Forelimb muscle (tissue), 1 donor: Measurements from ENCODE around the gene CFAP100. TPM values are rescaled to one million over a fixed set of nuclear protein-coding genes. Genes with fewer than 3 reads are reported as not detected.
A peak's percentile ranks its signal among the peaks of the same experiment; 100 is the strongest.

Experiments used
- DNase-seq: peaks from one replicate; pipeline ENCODE4 v3.0.0-alpha.2; 2013; ENCODE audit warnings: low read depth
- polyA plus RNA-seq: library from polyadenylated mRNA; unstranded; fragments of 120-200 nt; gene quantifications from one replicate; pipeline ENCODE4 v1.2.1, GENCODE V29; 2013; ENCODE audit not compliant: insufficient read length

The CFAP100 gene
- polyA plus RNA-seq, 1 donor: 0.94 TPM

DNA sequence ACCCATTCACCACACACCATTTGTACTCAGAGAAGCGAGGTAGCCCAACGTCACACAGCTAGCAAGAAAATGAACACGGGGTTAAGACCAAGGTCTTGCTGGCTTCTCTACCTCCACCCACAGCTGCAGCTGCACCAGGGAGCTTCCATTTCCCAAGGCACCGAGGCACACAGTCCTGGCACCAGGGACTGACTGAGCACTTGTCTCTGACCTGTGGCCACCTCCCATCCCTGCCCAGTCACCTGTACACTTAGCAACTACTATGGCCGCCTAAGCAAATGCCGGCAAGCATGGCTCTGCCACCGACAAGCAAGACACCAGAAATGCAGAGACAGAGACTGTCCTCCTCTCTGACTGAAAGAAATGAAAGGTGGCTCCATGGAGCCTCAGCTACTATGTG is 65.7 kb downstream of the CFAP100 start:
- no peak for DNase-seq

DNA sequence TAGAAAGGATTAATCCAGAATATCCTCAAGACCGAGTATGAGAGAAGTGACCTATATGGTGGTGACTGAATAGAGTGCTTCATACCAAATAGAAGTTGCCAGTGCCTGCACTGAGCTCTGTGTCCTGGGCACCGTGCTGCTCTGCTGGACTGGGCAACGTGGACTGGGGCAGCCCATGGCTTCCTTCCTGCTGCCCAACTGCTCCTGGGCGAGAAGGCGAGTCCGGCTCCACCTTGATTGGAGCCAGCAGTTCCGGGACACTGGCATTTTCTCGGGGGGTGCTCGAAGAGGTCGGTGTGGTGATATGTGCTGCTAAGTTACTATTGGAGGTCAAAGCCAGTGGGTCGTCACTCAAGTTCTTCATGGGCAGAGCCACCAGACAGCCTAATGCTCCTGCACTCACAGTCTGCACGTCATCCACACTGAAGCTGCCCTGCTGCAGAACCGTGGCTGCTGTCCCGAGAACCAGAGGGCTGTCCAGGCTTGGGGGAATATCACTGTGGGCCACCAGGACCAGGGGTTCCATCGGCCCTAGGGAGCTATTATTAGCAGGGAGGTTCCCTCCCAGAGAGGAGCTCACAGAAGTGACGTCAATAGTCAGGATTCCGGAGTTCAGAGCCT is 66.9 kb downstream of the CFAP100 start:
- no peak for DNase-seq

DNA sequence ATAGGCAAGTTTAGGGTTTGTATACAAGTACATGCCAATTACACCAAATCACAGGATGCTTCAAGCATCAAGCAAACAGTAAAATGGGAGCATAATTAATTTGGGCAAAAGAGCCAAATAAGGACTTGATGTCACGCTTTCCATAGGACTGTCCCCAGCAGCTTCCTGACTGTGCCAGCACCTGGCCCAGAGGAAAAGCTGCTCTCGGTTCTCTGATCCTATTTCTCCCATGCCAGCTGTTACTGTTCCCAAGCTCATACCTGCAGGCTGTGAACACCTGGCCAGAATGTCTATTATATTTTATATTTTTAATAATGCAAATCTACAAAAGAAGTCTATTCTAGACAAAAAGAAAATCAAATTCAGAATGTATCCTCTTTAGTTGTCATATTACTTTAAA is 68.8 kb downstream of the CFAP100 start:
- no peak for DNase-seq

DNA sequence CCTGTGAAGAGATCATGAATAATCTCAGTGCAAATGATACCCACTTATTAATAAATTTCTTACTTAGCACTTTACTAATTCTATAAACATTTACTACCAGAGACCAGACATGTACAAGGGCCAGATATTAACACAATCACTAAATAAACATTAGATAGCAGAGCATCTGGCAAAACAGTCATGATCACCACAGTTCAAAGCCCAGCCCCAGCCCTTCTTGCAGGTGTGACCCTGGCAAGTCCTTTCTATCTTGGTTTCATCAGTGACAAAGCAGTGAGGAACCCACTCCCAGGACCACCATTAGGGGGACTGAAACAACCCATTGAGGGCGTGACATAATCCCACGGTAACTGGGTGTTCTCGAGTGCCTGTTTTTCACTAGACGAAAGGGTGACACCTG is 69.4 kb downstream of the CFAP100 start:
- DNase-seq: no peak

DNA sequence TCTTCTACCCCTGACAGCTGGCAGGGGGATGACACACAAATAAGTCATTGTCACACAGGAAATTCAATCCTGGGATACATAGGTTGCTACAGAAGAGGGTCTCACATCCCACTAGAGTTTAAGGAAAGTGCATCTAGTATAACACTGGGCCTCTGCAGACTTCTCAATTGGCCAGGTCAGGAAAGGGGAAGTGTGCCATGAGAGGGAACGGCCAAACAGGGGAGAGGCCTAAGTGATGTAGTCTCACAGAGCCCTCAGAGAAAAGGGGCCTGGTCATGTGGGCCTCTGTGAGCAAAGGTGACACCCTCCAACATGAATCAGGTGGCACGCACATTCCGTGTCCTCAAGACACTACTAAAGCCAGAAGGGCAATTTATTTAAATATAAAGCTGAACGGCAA is 69.8 kb downstream of the CFAP100 start:
- no peak for DNase-seq

DNA sequence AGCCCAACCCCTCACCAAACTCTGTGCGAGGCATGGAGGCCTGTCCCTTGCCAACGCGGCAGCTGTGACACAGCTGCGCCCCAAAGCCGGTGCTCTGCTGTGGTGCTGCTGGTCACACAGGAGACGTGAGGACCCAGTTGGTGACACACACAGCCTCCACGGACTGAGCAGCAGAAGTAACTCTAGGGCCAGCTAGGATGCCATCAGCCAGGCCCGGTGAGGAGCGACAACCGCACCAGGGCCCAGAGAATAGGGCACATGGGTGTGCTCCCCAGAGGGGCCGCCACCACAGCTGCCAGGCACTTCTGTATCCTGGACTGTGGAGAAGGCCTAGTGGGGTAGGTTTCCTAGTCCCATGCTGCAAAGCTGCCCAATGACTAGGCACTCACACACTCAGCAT is 70.3 kb downstream of the CFAP100 start:
- DNase-seq: no peak

DNA sequence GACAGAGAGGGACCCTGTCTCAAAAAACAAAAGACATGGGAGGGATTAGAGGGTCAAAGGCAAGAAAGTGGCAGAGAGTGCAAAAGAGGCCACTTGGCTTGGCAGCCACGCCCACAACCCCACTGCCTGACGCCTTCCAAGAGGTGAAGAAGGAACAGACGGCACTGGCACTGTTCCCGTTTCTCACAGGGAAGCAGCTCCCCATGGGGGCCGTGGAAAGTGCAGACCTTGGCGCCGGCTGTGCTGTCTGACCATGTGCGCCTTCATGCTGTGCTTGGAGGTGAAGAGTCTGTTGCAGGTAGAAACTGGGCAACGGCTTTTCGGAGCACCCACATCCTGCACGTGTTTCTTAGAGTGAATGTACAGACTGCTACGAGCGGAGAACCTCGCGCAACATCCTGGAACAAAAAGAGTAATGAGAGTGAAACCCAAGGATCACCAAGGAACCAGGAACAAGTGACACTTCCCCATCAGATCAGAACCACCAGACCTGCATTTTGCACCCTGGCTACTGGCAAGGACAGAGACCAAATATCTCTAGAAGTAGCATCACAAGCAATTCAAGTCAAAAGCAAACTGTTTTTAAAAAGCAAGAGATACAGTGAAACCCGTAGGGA is 71.3 kb downstream of the CFAP100 start:
- no peak for DNase-seq

DNA sequence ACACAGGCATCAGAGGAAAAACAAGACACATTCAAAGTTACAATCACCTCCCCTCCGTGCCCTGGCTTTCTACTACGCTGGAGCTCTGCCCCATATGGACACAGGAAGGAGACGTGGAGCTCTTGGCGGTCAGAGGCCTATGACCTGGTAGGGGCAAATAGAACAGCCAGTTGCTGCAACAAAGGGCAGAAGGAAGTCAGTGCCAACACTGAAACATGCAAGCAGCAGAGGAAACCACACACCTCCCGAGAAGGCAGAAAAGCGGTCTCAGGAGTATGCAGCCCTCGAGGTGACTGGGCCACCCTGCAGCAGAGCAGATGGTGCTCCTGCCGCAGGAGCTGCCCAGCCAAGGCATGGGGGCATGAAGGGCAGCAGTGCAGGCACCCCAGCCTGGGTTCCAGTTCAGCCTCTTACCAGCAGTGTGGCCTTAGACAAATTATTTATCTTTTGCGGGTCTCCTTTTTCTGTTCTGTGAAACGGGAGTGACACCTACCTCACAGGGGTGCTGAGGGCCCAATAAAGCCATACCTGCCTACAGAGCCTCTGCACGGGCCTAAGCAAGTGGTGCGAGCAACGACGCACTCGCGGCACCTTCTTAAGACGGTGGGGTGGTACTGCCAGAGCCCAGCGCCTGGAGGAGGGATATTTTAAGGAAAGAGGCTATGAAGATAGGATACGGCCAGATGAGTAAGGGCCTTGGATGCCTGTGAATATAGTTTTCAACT is 72.3 kb downstream of the CFAP100 start:
- DNase-seq: no peak

DNA sequence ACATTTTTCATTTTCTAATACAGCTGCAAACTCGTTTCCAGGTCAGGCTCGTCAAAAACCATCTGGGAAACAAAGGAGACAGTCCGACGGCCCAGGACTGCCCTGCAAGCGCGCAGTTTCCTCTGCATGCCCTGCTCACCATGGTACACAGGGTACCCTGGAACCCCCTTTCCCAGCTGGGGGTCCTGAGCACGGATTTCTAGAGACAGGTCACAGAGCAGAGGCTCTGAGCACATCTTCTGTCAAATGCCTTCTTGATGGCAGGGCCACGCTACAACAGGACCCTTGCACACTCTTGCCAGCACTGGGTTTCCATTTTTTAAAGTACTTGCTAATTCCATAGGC is 72.9 kb downstream of the CFAP100 start:
- DNase-seq: no peak

DNA sequence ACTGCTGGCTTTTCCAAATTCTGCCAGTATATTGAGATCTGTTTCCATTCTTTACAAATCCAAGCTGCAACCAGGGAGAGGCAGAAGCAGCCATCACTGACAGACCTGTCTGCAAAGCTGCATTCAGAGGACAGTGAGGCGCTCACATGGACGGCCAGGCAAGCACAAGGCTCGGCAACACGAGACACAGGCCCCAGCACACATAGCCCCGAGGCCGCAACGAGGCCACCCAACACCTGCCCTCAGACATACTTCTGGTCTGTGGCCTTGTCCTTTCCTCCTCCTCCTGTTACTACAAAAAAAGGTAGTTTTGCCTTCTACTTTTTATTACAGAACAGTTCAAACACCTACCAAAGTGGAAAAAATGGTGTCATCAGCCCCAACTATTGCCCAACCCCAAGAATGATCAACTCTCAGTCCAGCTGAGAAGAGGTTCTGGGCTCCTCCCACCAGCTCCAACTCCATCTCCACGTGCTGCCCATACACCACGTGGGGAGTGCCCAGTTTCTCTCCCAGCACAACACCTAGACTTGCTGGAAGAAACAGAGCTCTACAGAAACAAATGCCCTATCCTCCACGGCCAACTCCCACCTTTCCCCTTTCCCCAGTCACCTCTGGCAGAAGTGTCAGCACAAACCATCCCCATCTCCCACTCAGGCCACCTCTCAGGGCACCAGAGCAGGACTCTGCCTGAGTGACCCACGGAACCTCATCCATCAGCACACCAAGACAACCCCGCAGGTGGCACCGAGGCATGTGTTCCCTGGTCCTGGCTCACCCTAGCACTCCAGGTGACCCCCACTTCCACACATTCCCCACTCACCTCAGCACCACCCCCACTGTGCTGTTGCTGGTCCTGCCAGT is 73.6 kb downstream of the CFAP100 start:
- DNase-seq: no peak

DNA sequence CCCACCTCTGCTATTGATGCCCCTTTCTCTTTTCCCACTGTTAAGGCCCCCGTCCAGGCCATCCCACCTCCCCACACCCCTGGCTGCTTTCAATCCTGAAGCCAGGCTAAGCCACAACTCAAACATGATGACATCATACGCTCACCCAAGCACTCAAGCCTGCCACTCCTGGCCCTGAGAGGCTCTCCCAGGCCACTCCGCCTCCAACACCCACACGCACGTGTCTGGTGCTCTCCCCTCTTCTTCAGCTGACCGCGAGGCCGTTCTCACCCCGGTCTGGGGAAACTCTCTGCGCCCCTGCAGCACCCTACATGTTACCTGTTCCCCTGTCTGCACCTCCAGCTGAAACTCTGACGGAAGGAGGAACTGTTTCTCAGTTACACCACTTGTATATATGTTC is 74.8 kb downstream of the CFAP100 start:
- DNase-seq: no peak

DNA sequence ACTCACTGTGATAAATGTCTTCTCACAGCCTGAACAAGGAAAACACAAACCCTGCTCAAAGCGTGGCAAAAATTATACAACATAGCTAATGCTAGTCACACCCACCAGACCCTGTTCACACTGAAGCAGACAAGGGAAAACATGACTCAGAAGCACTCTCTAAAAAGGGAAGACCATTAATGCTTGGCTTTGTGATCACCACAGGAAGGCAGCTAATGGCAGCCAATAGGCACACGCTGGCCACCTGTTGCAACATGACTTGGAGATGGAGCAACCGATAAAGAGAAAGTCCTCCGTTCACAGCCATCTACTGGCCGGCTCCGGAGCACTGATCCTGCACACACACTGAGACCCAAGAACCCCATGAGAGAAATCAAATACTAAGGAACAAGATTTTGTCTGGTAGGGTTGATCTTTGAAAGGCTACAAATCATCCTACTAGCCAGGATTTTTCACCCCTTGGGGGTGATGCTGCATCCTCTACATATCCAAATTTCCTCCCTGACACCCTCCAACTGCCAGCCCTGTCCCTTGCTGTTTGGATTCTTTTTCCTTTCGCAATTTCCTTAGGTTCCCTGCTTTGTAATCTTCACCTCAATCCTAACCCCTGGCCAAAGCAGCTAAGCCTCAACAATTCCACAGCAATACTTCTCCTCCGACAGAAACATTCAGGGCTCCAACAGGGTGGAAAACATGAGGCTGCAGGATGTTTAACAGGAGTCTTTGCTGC is 77.7 kb downstream of the CFAP100 start:
- DNase-seq: no peak

DNA sequence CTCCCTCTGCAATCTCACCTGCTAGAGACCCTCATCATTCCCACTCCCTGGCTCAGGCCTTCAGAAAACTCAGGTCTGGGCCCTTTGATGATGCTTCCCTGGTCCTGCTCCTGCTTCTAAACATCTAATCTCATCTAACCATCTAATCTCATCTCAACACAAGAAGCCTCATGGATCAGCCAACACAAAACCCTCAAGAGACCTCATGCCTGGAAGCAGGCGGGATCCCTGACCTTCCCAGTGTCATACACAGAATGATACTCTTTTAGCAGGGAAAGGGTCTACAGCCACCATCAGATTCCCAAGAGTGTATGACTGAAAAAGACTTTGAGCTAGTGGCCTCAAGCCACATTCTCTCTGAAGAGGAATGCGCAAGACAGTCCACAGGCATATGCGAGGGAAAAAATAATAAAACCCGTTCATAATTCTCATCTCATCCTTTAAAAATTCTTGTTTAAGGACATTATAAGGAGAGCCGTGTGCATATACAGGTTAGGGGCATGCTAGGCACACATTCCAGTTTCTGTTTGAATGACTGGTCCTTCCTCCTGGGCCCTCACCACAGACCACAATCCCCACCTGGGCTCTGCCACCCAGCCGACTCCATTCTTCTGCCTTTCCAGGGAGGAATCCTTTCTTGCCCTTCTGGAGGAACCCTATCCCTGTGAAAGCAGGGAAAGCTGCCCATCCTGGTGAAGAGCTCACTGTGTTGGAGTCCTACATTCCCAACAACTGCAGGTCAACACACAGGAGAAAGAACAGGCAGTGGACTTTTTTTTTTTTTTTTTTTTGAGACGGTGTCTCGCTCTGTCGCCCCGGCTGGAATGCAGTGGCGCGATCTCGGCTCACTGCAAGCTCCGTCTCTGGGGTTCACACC is 78.8 kb downstream of the CFAP100 start:
- DNase-seq: no peak

DNA sequence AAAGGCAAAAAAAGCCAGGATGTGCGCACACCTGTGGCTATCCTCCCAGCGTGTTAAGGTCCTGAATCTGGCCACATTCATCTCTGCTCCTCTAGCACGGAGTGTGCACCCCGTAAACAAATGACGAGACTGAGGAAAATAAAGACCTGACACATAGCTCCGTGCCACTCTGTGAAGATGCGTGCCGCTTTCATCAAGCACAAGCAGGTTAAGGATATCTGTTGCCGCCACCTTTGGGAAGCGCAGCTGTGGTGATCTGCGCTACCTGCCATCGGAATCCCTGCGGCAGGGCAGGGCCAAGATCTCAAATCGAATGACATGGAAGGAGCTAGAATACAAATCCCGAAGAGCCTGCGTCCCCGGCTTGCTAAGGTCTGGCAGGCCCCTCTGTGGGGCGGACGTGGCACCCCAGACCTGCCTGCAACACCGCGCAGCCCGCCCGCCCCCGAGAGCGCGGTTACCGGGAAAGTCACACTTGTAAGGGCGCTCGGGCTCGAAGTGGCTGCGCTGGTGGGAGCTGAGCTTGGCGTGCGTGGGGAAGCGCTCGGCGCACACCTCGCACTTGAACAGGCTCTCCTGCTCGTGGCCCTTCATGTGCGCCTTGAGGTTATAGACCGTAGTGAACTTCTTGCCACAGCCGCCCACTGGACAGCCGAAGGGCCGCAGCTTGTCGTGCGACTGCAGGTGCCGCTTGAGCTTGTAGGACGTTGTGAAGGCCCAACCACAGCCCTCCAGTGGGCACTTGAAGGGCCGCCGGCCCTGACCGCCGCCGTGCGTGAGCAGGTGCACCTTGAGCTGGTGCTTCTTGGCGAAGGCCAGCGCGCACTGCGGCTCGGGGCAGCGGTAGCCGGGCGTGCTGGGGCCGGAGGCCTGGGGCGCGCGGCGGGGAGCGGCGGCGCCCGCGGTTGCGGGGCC is 80.0 kb downstream of the CFAP100 start:
- no peak for DNase-seq

DNA sequence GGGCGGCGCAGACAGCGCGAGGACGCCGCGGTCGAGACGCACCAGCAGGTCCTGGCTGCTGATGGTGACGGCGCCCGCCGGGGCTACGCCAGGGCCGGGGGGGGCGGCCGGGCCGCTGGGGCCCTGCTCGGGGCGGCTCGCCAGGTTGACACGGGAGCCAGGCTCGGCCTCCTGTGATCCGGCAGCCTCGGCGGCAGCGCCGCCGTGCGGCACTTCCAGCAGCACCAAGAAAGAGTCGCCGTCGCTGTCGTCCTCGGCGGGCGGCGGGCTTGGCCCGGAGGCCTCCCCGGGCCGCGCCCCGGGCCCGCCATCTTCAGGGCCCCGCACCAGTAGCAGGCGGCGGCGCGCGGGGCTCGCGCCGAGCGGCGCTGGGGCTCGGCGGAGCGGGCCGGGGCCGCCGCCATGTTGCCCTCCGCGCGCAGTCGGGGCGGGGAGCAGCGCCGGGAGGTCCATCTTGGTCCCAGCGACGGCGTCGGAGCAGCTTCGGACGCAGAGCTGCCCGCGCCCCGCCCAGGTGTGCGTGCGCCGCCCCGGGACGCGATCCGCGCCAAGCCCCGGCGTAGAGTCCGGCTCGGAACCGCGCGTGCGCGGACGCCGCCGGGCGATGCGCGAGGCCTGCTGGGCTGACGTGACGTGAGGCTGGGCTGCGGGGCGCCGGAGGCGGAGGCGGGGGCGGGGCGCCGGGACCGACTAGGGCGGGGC is 80.9 kb downstream of the CFAP100 start, which contains the start of gene ZXDC:
ZXDC (minus strand) TSS at position 479 of the 702 bp plus-strand sequence; CDS start at position 453, 26 bp downstream.
- peak; percentile 79 for DNase-seq

DNA sequence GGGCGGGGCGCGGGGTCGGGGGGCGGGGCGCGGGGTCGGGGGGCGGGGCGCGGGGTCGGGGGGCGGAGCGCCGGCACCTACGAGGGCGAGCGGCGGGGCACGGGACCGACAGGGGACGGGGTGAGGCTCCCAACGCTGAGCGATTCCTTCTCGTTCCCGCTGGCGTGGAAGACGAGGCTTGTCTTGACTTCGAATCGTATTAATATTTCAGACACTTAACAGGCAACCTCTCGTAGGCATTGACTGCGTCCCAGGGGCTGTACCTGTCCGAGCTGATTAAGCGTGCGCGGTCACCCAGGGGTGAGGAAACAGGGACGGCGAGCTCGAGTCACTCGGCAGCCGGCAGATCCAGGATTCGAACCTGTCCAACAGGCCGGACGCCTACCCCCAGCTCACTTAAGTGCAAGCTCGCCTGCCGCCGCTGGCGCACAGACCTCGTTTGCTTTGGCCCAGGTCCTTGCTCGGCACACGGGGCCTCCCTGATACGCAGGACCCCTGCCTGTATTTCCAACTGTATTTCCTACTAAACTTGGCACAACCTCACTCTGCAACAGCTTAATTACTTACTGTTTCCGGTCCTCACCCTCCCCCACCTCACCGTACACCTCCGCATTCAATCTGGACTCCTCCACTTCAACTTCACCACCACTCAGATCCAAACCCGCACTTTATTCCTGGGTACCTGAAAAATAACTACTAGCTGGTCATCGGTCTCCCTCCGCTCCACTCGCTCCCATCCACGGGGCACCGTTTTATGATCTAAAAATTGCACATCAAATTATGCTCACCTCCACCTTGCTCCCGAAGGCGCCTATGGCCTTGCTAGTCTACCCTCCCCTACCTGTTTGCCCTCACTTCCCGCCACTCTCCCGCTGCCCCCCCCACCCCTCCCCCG is 81.7 kb downstream of the CFAP100 start:
- DNase-seq: no peak

DNA sequence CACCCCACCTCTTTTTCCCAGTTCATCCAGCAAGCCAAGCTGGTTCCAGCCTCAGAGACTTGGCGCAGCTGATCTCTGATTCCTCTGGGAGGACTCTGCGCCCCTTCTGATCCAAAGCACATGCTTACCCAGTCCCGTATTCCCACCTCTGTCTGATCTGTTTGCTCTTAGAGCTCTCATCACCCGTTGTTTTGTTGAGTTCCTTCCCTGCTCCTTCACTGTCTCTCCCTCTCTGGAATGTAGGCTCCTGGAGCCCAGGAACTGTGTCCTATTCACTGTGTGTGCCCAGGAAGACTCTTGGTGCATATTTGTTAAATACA is 82.3 kb downstream of the CFAP100 start:
- DNase-seq: no peak
